HL-60/S4 treated with retinoic acid at 250 ng/mL for 4 days and 3 days (cell line): ENCODE data around the gene PGA5.

Experiments used
- in situ Hi-C: fragments of 300-500 bp; cut with MboI; formaldehyde crosslinking; loops from 2 replicates; pipeline ENCODE4 v1.7.0; 2022; ENCODE audit warnings: low sequenced_read_pairs

The PGA5 gene

DNA sequence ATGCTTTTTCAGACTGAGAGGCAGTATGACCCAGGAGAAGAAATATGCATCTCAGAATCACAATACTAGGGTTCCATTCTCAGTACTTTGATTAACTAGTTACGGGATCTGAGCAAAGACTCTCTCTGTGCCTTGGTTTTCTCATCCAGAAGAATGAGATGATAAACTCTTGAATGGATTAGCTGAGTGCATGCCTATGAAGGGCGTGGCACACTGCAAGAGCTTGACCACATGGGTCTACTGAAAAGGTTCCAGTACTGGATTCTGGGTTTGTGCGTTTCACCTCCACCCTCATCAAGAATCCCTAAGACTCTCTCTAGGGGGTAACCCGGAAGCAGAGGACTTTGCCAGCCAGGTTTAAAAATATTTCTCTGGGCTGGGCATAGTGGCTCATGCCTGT is 25.6 kb downstream of the PGA5 start:
- in situ Hi-C loops, result no loop called here

DNA sequence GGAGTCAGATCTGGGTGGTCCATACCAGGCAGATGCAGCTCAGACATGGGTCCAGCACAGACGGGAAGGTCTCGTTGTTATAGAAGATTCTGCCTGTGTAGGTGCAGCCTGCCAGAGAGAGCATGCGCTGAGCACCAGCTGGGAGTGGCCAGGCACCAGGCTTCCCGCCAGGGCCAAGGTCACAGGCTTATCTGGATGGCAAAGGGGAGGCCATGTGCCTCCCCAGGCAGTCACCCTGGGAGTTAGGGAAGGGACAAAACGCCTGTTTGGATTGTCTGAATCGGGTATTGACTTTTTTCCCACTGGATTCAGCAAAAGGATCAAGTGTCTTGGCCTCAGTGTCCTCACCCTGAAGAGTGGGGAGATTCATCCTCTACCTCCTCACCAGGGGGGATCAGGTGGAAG is 26.5 kb downstream of the PGA5 start:
- in situ Hi-C loops, result no loop called here

DNA sequence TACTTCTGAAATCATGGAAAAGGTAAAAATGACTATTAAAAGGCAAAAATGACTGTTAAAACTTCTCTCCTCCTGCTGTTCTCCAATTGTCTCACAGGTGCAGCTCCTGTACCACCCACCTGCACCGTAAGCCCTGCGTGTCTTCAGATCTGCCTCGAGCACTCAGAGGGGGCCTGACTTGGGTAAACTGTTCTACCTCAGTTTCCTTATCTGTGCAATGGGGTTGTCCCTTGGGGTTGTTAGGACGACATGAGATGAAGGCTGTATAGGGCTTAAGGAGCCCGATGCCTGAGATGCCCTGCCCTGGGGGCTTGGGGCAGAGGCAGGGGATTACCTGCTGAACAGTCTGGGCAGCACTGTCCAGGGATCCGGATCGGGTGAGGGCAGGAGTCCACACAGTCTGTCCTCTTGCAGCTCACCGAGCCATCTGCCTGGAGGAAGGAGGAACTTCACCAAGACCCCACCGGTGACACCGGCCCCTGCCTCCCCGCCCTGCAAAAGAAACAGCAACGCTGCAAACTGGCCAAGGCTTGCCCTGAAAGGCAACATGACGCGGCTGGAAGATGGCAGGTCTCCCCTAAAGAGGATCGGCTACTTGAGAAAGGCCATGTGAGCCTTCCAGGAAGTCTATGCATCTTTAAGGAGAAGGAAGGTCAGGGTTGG is 27.7 kb downstream of the PGA5 start:
- in situ Hi-C loops, result no loop called here

DNA sequence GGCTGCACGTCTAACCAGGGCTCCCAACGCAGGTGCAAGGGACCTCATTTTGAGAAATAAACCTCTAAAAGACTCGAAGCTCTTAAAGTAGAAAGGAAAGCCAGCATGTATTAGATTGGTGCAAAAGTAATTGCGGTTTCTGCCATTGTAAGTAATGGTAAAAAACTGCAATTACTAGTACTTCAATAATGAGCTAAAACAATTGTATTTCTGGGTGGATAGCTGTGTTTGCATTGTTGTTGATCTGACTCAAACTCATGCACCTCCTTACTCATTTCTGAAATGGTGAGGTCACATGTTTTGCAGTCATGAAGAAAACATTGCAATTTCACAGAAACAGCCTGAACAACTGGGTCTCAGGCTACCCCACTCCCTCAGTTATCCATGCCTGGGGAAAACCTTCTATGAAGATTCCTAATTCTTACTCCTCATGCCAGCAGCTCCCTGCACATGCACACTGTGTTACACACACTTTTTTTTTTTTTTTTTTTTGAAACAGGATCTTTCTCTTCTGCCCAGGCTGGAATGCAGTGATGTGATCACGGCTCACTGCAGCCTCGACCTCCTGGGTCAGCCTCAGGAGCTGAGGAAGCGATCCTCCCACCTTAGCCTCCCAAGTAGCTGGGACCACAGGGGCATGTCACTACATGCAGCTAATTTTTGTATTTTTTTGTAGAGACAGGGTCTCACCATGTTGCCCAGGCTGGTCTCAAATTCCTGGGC is 29.5 kb downstream of the PGA5 start:
- in situ Hi-C loops, result no loop called here

DNA sequence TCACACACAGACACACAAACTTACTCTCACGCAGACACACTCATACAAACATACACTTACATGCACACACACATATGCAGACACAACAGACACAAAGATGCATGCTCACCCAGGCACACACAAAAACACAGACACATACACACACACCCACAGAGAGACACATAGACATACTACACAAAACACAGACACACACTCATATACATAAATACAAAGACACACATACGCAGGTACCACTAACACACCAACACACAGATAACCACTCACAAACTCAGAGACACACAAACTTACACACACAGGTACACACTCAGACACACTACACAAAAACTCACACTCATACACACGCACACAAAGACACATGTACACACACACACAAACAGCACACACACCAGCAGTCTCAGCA is 31.8 kb downstream of the PGA5 start:
- in situ Hi-C loops, result no loop called here

DNA sequence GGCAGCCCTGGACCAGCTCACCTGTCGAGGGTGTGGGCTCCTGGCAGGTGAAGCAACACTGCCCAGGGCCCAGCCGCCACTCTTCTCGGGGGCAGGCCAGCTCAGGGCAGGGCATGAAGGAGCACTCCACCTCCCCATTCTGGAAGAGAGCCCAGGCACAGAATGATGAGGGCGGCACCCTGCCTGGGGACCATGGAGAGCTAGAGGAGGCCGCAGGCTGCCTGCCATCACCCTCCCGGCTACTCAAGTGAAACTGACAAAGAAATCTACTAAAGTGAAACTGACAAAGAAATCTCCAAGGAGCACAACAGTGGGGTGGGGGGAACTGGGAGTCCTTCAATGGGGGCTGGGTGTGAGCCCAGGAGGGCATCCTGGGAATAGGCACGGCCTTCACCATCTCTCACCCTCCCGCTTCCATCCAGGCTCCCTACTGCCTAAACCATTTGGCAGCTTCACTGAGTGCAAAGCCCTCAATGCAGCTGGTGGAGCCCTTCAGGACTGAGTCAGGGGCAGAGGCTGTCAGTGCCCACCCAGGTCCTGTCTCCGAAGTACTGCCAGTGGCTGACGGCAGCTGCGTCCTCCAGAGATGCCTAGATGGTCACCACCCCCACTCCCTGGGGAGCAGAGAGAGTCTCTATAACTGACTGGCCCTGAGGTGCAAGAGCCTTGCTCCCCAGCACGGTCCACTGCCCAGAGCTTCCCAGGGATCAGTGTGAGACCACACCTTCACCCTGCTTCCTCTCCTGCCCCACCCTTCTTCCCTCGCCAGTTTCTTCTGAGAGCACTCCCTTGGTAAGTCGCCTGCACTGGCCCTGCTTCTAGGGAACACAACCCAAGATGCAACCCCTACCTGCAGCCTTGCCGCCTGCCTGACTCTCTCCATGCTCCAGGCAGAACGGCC is 32.5 kb downstream of the PGA5 start:
- in situ Hi-C loops, result no loop called here

DNA sequence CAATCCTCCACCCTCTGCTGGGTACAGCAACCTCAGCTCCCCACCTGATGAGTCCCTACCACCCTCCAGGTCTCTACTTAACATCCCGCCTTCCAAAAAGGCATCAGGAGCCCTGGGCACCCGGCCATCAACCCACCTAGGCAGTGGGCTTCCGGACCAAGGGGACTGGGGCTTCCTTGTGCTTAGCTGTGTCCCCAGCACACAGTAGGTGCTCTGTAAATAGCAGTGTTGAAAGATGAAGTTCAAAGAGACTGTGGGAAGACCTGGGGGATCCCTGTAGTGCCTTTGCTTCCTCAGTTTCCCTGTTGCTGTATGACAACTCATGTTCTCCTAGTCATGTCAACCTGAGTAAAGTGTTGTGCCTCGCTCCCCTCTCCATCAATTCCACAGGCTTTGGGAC is 33.1 kb downstream of the PGA5 start:
- in situ Hi-C loops, result no loop called here

DNA sequence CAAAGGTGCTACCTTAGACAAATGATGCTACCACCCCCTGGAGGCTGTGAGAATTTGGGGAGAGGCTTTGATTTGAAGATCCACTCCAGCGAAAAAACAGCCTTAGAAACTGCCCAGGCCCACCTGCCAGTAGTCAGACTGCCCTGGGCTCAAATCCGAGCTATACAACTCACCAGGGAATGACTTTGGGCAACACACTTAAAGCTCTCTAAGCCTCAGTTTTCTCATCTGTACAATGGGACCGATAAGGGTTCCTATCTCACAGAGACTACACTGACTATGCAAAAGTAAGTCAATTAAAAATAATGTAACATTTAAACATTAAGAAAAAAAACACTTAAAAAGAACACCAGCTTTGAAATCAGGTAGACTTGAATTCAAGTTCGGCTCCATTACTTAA is 34.2 kb downstream of the PGA5 start:
- in situ Hi-C loops, result no loop called here

DNA sequence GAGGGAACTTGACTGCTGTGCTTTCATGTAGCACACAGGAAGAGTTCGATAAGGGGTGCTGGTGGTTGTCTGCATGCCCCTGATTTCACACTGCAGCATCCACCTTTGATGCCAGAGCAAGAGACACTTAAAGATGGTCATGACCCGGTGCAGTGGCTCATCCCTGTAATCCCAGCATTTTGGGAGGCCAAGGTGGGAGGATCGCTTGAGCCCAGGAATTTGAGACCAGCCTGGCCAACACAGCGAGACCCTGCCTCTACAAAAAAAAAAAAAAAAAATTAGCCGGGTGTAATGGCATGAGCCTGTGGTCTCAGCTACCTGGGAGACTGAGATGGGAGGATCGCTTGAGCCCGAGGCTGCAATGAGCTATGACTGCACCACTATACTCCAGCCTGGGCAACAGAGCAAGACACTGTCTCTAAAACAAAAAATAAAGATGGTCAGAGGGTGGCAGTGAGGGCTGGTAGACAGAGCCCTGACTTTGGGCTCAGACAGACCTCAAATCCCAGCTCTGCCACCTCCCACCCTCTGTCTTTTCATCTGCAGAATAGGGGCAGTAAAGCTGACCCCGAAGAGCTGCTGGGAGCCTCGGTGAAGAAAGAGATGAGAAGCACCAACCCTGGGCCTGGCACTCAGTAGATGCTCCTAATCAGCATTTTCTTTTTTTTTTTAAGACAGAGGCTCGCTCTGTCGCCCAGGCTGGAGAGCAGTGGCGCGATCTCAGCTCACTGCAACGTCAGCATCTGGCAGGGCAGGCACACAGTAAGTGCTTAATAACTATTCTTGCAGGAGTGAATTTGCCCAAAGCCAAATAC is 36.4 kb downstream of the PGA5 start:
- in situ Hi-C loops, result no loop called here

DNA sequence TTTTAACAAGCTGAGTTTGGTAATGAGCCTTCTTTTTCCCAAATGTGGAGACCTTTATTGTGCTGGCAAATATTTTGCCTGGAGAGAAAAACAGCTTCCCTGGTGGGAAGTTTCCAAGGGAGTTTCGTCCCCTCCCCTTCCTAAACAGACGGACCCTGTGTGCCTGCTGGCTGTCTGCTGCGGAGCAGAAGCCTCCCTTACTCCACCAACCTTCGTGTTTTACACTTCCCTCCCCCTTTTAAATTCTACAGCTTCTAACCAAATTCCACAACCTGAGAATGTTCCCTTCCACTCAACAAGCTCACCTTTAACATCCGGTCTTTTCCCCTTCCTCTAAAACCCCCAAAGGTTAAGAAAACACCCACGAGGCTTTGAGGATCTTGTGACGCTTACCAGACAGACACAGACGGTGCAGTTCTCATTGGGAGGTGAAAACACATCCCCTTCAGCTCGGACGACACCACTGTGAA is 37.1 kb downstream of the PGA5 start:
- in situ Hi-C loops, result no loop called here

DNA sequence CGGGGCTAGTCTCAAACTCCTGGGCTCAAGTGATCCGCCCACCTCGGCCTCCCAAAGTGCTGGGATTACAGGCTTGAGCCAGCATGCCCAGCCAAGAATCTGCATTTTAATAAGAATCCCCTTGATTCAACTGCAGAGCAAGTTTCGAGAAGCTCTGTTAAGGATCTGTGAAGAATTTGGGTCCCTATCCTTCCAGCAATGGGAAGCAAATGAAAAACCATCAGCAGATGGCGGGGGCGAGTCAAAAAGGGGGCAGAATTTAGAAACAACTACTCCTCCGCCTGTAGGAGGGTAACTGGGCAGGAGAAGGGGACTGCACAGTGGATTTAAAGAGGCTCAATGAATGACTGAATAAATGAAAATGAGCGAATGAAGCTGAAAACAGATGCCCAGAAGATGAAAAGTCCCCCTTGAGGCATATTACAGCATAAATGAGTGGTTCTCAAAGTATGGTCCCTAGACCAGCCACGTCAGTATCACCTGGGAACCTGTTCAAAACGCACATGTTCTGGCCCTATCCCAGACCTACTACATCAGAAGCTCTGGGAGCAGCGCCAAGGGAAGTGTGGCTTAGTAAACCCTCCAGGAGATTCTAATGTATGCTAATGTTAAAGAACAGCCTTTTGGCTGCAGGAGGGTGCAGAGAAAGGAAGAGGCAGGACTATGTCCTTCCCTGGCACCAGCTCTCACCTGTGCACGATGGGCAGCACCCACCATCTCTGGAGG is 39.1 kb downstream of the PGA5 start:
- in situ Hi-C loops, result no loop called here

DNA sequence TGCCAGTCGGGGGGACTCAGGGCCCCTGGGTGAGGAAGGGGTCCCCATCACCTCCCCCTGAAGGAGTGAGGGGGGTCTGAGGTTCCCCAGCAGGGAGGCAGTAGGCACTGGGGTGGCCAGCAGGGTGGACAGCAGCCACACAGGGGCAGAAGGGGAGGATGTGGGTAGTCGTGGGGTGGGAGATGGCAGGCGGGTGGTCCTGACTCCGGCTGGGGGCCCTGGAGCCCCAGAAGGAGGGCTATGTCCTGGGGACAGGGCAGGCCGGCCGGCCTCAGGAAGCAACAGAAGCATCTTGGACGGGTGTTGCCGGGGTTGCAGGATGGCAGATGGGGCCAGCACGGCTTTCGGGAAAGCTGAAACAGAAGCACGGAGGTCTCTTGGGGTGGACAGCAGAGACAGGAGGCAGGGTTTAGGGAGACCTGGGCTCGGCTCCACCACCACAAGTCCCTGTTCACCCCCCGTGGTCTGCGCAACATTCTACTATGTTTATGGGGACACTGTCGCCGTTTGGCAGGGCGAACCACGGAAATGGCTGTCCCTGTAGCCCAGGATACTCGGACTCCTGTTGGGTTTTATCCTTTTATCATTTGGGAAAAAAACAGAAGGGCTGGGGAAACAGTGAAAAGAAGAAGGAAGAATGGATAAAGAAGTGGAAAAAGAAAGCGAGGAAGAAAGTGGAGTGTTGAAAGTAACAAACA is 40.1 kb downstream of the PGA5 start:
- in situ Hi-C loops, result no loop called here

DNA sequence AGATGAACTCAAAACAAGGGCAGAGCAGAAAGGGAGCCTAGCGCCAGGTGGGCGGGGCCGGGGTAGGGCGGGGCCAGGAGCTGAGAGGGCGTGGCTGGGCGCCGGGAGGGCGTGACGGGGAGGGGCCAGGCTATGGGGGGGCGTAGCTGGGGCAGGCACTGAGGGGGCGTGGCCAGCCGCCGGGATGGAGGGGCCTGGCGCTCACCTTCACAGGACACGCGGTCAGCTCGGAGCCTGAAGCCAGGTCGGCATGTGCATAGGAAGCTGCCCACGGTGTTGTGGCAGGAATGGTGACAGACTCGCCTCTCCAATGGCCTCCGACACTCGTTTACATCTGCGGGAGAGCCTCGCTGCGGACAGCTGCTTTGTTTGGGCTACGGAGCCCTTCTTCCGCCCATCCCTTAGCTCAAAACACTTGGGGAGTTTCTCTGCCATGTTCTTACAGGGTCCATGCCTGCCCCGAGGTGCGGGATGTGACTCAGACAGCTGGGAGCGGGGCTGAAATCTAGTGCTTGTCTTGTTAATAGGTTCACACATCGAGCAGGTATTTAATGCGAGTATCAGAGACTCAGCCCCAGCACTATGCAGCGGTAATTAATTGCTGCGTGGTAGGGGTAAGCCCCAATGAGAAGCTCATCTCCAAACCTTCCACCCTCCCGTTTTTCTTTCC is 40.7 kb downstream of the PGA5 start:
- in situ Hi-C loops, result no loop called here

DNA sequence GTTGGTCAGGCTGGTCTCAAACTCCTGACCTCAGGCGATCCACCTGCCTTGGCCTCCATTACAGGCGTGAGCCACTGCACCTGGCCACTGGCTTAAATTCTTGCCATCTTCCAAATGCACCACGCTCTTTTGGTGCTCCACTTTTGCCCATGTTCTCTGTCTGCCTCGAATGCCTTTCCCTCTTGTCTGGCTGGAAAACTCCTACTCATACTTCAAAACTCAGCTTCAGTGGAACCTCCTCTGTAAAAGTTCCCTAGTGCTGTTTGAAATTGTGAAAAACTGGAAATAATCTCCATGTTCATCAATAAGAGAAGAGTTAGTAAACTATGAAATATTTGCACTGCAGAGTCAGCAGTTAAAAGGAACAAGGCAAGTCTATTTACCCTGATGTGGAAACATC is 42.6 kb downstream of the PGA5 start:
- in situ Hi-C loops, result no loop called here

DNA sequence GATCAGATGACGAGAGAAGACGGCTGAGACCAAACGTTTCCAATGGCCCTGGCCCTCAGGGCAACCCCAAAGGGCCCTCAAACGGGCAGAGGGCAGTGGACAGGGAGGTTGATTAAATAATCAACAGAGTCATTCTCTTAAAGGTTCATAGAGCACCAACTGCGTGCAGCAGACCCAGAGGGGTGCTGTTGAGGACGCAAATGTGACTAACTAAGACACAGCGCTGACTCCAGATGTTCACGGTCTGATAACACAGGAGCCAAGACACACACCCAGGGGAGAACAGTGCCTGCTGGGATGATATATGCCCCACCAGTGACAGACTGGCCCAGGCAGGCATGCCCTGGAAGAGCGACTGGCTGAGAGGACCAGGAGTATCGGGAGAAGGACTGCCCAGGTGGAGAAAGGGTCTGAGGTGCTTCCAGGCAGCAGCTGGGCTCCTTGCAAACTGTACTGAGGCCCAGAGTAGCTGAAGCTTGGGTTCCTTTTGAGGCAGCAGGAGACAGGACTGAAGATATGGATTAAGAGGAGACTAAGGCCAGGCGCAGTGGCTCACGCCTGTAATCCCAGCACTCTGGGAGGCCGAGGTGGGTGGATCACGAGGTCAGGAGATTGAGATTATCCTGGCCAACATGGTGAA is 46.5 kb downstream of the PGA5 start:
- in situ Hi-C loops, result no loop called here

DNA sequence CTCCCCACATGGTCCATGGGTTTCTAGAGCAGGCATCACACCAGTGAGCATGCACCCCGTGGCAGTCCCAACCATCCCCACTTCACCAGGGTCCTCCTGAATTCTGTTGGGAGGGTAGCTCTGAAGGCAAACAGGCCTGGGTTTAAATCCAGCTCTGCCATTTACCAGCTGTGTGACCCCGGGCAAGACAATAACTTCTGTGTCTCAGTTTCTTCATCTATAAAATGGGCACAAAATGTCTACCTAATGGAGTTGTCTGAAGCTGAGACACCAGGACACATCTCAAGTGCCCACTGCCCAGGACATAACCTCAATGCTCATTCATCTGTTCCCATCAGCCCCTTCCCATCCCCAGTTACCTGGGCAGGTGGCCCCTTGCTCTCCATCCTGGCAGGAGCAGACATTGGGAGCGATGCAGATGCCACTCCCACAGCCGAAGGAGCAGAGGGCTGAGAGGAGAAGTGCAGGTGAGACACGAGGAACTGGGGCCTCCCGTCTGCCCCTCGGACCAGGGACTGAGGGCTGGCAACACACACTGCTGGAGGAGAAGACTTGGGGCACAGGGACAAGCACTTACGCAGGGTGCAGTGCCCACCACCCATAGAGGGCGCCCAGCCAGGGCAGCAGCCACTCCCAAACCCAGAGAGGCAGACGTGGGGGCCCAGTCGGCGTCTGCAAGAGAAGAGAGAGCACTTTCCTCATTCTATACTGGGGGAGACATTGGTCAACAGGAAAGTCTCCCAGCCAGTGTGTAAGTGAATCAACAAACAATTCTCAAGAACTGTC is 50.1 kb downstream of the PGA5 start:
- in situ Hi-C loops, result no loop called here

DNA sequence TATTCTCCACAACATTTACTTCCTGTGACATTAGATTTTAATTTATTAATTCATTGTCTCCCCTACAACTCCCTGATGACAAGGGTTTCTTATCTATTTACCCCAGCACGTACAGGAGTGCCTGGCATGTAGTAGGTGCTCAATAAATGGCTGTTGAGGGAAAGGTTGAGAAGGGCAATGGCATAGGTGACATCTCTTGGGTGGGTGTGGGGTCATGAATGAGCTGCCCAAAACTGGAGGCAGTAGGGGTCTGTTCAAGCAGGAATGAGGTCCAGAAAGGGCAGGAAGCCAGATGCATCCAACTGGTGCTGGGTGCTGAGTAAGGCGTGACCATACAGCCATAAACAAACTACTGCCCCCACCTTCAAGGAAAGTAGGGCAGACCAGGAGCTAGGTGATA is 51.4 kb downstream of the PGA5 start:
- in situ Hi-C loops, result no loop called here
